Cerebellar nuclear complex (tissue), 1 donor: Measurements from ENCODE around the gene ATP6V0A1.
"Not testable (repeated sequence)": the region's sequence is repeated elsewhere in the genome, so short reads cannot be mapped to it uniquely, and the experiment has no call there.

Experiments used
- DNase-seq, 2 experiments: peaks; one replicate each; lab custom pipeline; 2025; lab: John Stamatoyannopoulos, UW

The ATP6V0A1 gene

GRCh38 chr17:42477173-42477572, 18.5 kb downstream of the ATP6V0A1 start:
- DNase-seq = no peak

- DNase-seq = not testable (repeated sequence)
These were observed 19.1 kb downstream of the ATP6V0A1 start for GRCh38 chr17:42477824-42478223.

- no peak for DNase-seq
These were observed 25.6 kb downstream of the ATP6V0A1 start for GRCh38 chr17:42484304-42484703.

- no peak for DNase-seq
These were observed 27.0 kb downstream of the ATP6V0A1 start for GRCh38 chr17:42485680-42486079.

- DNase-seq = no peak
These were observed 29.4 kb downstream of the ATP6V0A1 start for GRCh38 chr17:42488032-42488431.

- no peak for DNase-seq
These were observed 34.6 kb downstream of the ATP6V0A1 start for GRCh38 chr17:42493319-42493718.

- no peak for DNase-seq
These were observed 36.0 kb downstream of the ATP6V0A1 start for GRCh38 chr17:42494673-42495072.

GRCh38 chr17:42498828-42499227, 40.1 kb downstream of the ATP6V0A1 start:
- DNase-seq = no peak

GRCh38 chr17:42502091-42502490, 43.4 kb downstream of the ATP6V0A1 start:
- no peak for DNase-seq

GRCh38 chr17:42502926-42503325, 44.2 kb downstream of the ATP6V0A1 start:
- no peak for DNase-seq

- no peak for DNase-seq
These were observed 49.0 kb downstream of the ATP6V0A1 start for GRCh38 chr17:42507671-42508070.

GRCh38 chr17:42508426-42509165, 49.9 kb downstream of the ATP6V0A1 start:
- no peak for DNase-seq

GRCh38 chr17:42509409-42509808, 50.7 kb downstream of the ATP6V0A1 start:
- no peak for DNase-seq

- DNase-seq = no peak
These were observed 51.2 kb downstream of the ATP6V0A1 start for GRCh38 chr17:42509841-42510240.

- DNase-seq = no peak
These were observed 53.6 kb downstream of the ATP6V0A1 start for GRCh38 chr17:42512246-42512645.

- DNase-seq = no peak
These were observed 54.1 kb downstream of the ATP6V0A1 start for GRCh38 chr17:42512733-42513251.

- no peak for DNase-seq
These were observed 55.0 kb downstream of the ATP6V0A1 start for GRCh38 chr17:42513686-42514085.

- no peak for DNase-seq
These were observed 55.6 kb downstream of the ATP6V0A1 start for GRCh38 chr17:42514279-42514678.

- DNase-seq = no peak
These were observed 56.2 kb downstream of the ATP6V0A1 start for GRCh38 chr17:42514867-42515266.

- no peak for DNase-seq
These were observed 58.8 kb downstream of the ATP6V0A1 start for GRCh38 chr17:42517516-42517915.

- no peak for DNase-seq
These were observed 59.5 kb downstream of the ATP6V0A1 start for GRCh38 chr17:42518046-42518754.

GRCh38 chr17:42518755-42519545, 60.3 kb downstream of the ATP6V0A1 start:
- no peak for DNase-seq
